ENCODE measurements around the gene ATP8B3. TPM values are rescaled to one million over a fixed set of nuclear protein-coding genes. Genes with fewer than 3 reads are reported as not detected.

The ATP8B3 gene
- total RNA-seq, 1 donor from 2014 or later: 0.96 TPM

- Histone ChIP-seq H3K4me3 (ENCODE audit: low read depth, low read length) (no peak overlapping the region), H3K36me3 (ENCODE audit: control insufficient read depth, insufficient read depth, low read length) (no peaks in the 10 kb centered on the region), H3K27me3 (ENCODE audit: control insufficient read depth, insufficient read depth, low read length) (peaks cover 66% of the 10 kb centered on the region)
- no peak for TF ChIP-seq CTCF (IDR thresholded peaks at IDR 0.05; ENCODE audit: insufficient read depth, low read length, poor library complexity, severe bottlenecking)
- no peak for DNase-seq (ENCODE audit: low read depth)
Measured at GRCh38 chr19:1776606-1777147, 35.4 kb downstream of the ATP8B3 start.

- Histone ChIP-seq H3K4me3 (ENCODE audit: low read depth, low read length) (no peak overlapping the region), H3K36me3 (ENCODE audit: control insufficient read depth, insufficient read depth, low read length) (no peaks in the 10 kb centered on the region), H3K27me3 (ENCODE audit: control insufficient read depth, insufficient read depth, low read length) (peaks cover 66% of the 10 kb centered on the region)
- DNase-seq (ENCODE audit: low read depth): no peak
- TF ChIP-seq CTCF (IDR thresholded peaks at IDR 0.05; ENCODE audit: insufficient read depth, low read length, poor library complexity, severe bottlenecking): no peak
Measured at GRCh38 chr19:1775951-1776605, 36.0 kb downstream of the ATP8B3 start.

- H3K36me3 ChIP-seq (ENCODE audit: control insufficient read depth, insufficient read depth, low read length): no peaks in the 10 kb centered on the region
- peak; percentile 24 for TF ChIP-seq CTCF (IDR thresholded peaks at IDR 0.05; ENCODE audit: insufficient read depth, low read length, poor library complexity, severe bottlenecking)
- no peak overlapping the region for H3K4me3 ChIP-seq (ENCODE audit: low read depth, low read length)
- peaks cover 57% of the 10 kb centered on the region for H3K27me3 ChIP-seq (ENCODE audit: control insufficient read depth, insufficient read depth, low read length)
- no peak for DNase-seq (ENCODE audit: low read depth)
Measured at GRCh38 chr19:1774989-1775772, 36.9 kb downstream of the ATP8B3 start.

GRCh38 chr19:1773184-1773583 is 38.9 kb downstream of the ATP8B3 start:
- peak; percentile 85 for DNase-seq (ENCODE audit: low read depth)
- Histone ChIP-seq H3K27me3 (ENCODE audit: control insufficient read depth, insufficient read depth, low read length) (peaks cover 54% of the 10 kb centered on the region), H3K4me3 (ENCODE audit: low read depth, low read length) (no peak overlapping the region), H3K36me3 (ENCODE audit: control insufficient read depth, insufficient read depth, low read length) (no peaks in the 10 kb centered on the region)
- TF ChIP-seq CTCF (IDR thresholded peaks at IDR 0.05; ENCODE audit: insufficient read depth, low read length, poor library complexity, severe bottlenecking): no peak

GRCh38 chr19:1770866-1771576 is 41.1 kb downstream of the ATP8B3 start:
- no peak for DNase-seq (ENCODE audit: low read depth)
- no peak overlapping the region for H3K4me3 ChIP-seq (ENCODE audit: low read depth, low read length)
- no peak for TF ChIP-seq CTCF (IDR thresholded peaks at IDR 0.05; ENCODE audit: insufficient read depth, low read length, poor library complexity, severe bottlenecking)
- H3K36me3 ChIP-seq (ENCODE audit: control insufficient read depth, insufficient read depth, low read length): no peaks in the 10 kb centered on the region
- H3K27me3 ChIP-seq (ENCODE audit: control insufficient read depth, insufficient read depth, low read length): peaks cover 59% of the 10 kb centered on the region

Data from kidney epithelial cell (primary cell).